ENCODE measurements around the gene SLC10A7.

SLC10A7 gene

DNA sequence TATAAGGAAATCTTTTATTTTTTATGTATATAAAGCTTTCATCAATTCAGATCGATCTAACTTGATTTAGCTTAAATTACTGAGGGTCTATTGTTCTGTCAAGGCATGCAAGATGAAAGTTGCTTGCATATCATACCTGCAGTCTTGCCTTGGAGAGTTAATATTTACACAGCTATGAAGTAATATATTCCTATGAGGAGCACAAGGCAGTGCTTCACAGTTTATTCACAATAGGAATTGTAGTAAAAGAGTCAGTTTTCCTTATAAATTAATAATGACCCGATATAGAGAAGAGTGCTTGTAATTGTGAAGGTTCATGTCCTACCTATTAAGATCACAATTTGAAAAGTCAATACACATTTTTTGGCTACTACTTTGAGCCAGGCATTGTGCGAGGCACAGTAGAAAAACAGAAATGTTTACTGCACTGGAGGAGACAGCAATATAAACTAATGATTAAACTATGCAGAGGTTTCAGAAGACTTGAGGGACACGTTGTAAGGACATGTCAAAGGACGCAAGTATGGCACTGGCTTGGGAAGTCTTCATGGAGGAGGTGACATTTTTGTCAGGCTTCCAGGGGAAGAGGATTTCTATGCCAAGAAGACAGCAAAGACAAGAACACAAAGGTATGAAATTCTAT is 268.6 kb downstream of the SLC10A7 start:
- no peaks in the 10 kb centered on the region for H3K9me3 ChIP-seq (ENCODE audit: control insufficient read depth, low read depth, low read length)
- H3K4me3 ChIP-seq (ENCODE audit: low read length): no peak overlapping the region
- no peaks in the 10 kb centered on the region for H3K27me3 ChIP-seq (ENCODE audit: control insufficient read depth, insufficient read depth, low read length)
- no peaks in the 10 kb centered on the region for H3K4me1 ChIP-seq (ENCODE audit: control insufficient read depth, low read depth, low read length)
- no peak overlapping the region for H3K27ac ChIP-seq (ENCODE audit: low read length)
- H3K9ac ChIP-seq (ENCODE audit: low read length): no peak overlapping the region
- H3K36me3 ChIP-seq (ENCODE audit: control insufficient read depth, low read depth, low read length): no peaks in the 10 kb centered on the region

- H3K4me1 ChIP-seq (ENCODE audit: control insufficient read depth, low read depth, low read length): no peaks in the 10 kb centered on the region
- no peaks in the 10 kb centered on the region for H3K9me3 ChIP-seq (ENCODE audit: control insufficient read depth, low read depth, low read length)
- H3K4me3 ChIP-seq (ENCODE audit: low read length): no peak overlapping the region
- no peaks in the 10 kb centered on the region for H3K27me3 ChIP-seq (ENCODE audit: control insufficient read depth, insufficient read depth, low read length)
- H3K9ac ChIP-seq (ENCODE audit: low read length): no peak overlapping the region
- H3K36me3 ChIP-seq (ENCODE audit: control insufficient read depth, low read depth, low read length): no peaks in the 10 kb centered on the region
- no peak overlapping the region for H3K27ac ChIP-seq (ENCODE audit: low read length)
Observed at GRCh38 chr4:146247356-146247755, 274.4 kb downstream of the SLC10A7 start.

GRCh38 chr4:146246381-146246780 is 275.4 kb downstream of the SLC10A7 start:
- Histone ChIP-seq H3K9me3 (ENCODE audit: control insufficient read depth, low read depth, low read length) (no peaks in the 10 kb centered on the region), H3K9ac (ENCODE audit: low read length) (no peak overlapping the region), H3K4me3 (ENCODE audit: low read length) (no peak overlapping the region), H3K4me1 (ENCODE audit: control insufficient read depth, low read depth, low read length) (peaks cover 4% of the 10 kb centered on the region), H3K36me3 (ENCODE audit: control insufficient read depth, low read depth, low read length) (no peaks in the 10 kb centered on the region), H3K27ac (ENCODE audit: low read length) (no peak overlapping the region), H3K27me3 (ENCODE audit: control insufficient read depth, insufficient read depth, low read length) (no peaks in the 10 kb centered on the region)

GRCh38 chr4:146245850-146246249 is 275.9 kb downstream of the SLC10A7 start:
- H3K27ac ChIP-seq (ENCODE audit: low read length): no peak overlapping the region
- H3K4me3 ChIP-seq (ENCODE audit: low read length): no peak overlapping the region
- H3K27me3 ChIP-seq (ENCODE audit: control insufficient read depth, insufficient read depth, low read length): no peaks in the 10 kb centered on the region
- no peak overlapping the region for H3K9ac ChIP-seq (ENCODE audit: low read length)
- H3K9me3 ChIP-seq (ENCODE audit: control insufficient read depth, low read depth, low read length): no peaks in the 10 kb centered on the region
- H3K36me3 ChIP-seq (ENCODE audit: control insufficient read depth, low read depth, low read length): no peaks in the 10 kb centered on the region
- H3K4me1 ChIP-seq (ENCODE audit: control insufficient read depth, low read depth, low read length): peaks cover 4% of the 10 kb centered on the region

- Histone ChIP-seq H3K4me1 (ENCODE audit: control insufficient read depth, low read depth, low read length) (peaks cover 4% of the 10 kb centered on the region), H3K27ac (ENCODE audit: low read length) (no peak overlapping the region), H3K27me3 (ENCODE audit: control insufficient read depth, insufficient read depth, low read length) (no peaks in the 10 kb centered on the region), H3K9me3 (ENCODE audit: control insufficient read depth, low read depth, low read length) (no peaks in the 10 kb centered on the region), H3K4me3 (ENCODE audit: low read length) (no peak overlapping the region), H3K36me3 (ENCODE audit: control insufficient read depth, low read depth, low read length) (no peaks in the 10 kb centered on the region), H3K9ac (ENCODE audit: low read length) (no peak overlapping the region)
Observed at GRCh38 chr4:146245246-146245645, 276.5 kb downstream of the SLC10A7 start.

- no peak overlapping the region for H3K9ac ChIP-seq (ENCODE audit: low read length)
- no peak overlapping the region for H3K4me3 ChIP-seq (ENCODE audit: low read length)
- no peaks in the 10 kb centered on the region for H3K27me3 ChIP-seq (ENCODE audit: control insufficient read depth, insufficient read depth, low read length)
- H3K4me1 ChIP-seq (ENCODE audit: control insufficient read depth, low read depth, low read length): peaks cover 4% of the 10 kb centered on the region
- no peak overlapping the region for H3K27ac ChIP-seq (ENCODE audit: low read length)
- no peaks in the 10 kb centered on the region for H3K36me3 ChIP-seq (ENCODE audit: control insufficient read depth, low read depth, low read length)
- no peaks in the 10 kb centered on the region for H3K9me3 ChIP-seq (ENCODE audit: control insufficient read depth, low read depth, low read length)
Observed at GRCh38 chr4:146244496-146244895, 277.2 kb downstream of the SLC10A7 start.

DNA sequence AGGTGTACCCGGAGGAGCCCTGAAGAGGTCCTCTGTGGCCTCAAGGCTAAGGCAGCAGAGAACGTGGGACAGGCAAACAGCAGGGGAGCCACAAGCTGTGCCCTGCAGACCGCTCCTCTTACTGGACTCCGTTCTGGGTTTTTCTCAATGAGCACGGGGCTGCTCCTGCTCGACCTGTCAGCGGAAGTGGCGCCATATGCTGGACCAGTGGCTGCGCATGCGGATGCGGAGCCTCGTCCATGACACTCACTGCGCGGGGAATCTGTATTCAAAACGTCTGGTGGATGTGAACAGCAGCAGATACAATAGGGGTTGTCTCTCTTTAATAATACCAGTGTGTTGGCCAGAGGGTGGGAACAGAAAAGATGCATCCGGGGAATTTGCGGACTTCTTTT is 277.9 kb downstream of the SLC10A7 start:
- Histone ChIP-seq H3K36me3 (ENCODE audit: control insufficient read depth, low read depth, low read length) (no peaks in the 10 kb centered on the region), H3K27ac (ENCODE audit: low read length) (no peak overlapping the region), H3K9me3 (ENCODE audit: control insufficient read depth, low read depth, low read length) (no peaks in the 10 kb centered on the region), H3K9ac (ENCODE audit: low read length) (no peak overlapping the region), H3K27me3 (ENCODE audit: control insufficient read depth, insufficient read depth, low read length) (no peaks in the 10 kb centered on the region), H3K4me3 (ENCODE audit: low read length) (no peak overlapping the region), H3K4me1 (ENCODE audit: control insufficient read depth, low read depth, low read length) (peaks cover 4% of the 10 kb centered on the region)

GRCh38 chr4:146243141-146243882 is 278.4 kb downstream of the SLC10A7 start:
- no peak overlapping the region for H3K4me3 ChIP-seq (ENCODE audit: low read length)
- H3K27ac ChIP-seq (ENCODE audit: low read length): no peak overlapping the region
- no peak overlapping the region for H3K9ac ChIP-seq (ENCODE audit: low read length)
- no peaks in the 10 kb centered on the region for H3K27me3 ChIP-seq (ENCODE audit: control insufficient read depth, insufficient read depth, low read length)
- no peaks in the 10 kb centered on the region for H3K36me3 ChIP-seq (ENCODE audit: control insufficient read depth, low read depth, low read length)
- H3K9me3 ChIP-seq (ENCODE audit: control insufficient read depth, low read depth, low read length): no peaks in the 10 kb centered on the region
- H3K4me1 ChIP-seq (ENCODE audit: control insufficient read depth, low read depth, low read length): peaks cover 4% of the 10 kb centered on the region

- H3K9me3 ChIP-seq (ENCODE audit: control insufficient read depth, low read depth, low read length): no peaks in the 10 kb centered on the region
- H3K36me3 ChIP-seq (ENCODE audit: control insufficient read depth, low read depth, low read length): no peaks in the 10 kb centered on the region
- peaks cover 9% of the 10 kb centered on the region for H3K4me1 ChIP-seq (ENCODE audit: control insufficient read depth, low read depth, low read length)
- no peak overlapping the region for H3K9ac ChIP-seq (ENCODE audit: low read length)
- no peak overlapping the region for H3K4me3 ChIP-seq (ENCODE audit: low read length)
- H3K27me3 ChIP-seq (ENCODE audit: control insufficient read depth, insufficient read depth, low read length): no peaks in the 10 kb centered on the region
- no peak overlapping the region for H3K27ac ChIP-seq (ENCODE audit: low read length)
Observed at GRCh38 chr4:146238107-146238506, 283.6 kb downstream of the SLC10A7 start.

DNA sequence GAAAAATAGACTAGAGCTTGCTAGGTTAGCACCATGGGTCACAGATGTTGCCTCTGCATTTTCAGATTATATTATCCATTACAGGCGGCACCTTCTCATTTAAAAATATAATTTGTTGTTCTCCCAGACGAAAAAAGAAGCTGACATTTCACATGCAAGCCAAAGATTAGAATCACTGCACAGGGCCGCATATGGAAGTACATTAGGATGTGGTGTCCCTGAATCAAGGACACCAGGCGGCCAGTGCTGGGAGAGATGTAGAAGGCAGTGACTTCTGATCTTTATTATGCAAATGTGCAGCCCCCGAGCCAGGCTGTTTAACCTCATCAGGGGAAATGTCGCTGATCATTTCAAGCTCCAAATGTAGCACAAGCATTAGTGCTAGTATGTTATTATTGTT is 284.6 kb downstream of the SLC10A7 start:
- peaks cover 9% of the 10 kb centered on the region for H3K4me1 ChIP-seq (ENCODE audit: control insufficient read depth, low read depth, low read length)

DNA sequence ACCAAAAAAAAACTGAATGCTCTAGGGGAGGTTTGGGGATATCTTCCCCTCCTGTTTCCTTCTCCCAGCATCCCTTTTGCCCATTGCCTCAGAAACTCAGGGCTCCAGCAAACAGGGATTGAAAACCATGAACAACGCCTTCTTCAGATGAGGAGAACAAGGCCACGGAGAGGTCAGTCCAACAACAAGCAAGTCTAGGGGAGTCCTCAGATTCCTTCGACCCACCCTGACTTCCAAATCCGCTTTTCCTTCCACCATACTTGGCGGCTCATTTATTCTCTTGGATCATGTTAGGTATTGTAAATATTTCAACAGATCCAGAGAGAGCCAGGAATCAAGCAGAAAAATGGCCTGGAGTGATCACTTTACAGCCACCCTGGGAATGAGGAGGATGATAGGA is 285.5 kb downstream of the SLC10A7 start:
- H3K9ac ChIP-seq (ENCODE audit: low read length): no peak overlapping the region
- H3K9me3 ChIP-seq (ENCODE audit: control insufficient read depth, low read depth, low read length): no peaks in the 10 kb centered on the region
- no peaks in the 10 kb centered on the region for H3K36me3 ChIP-seq (ENCODE audit: control insufficient read depth, low read depth, low read length)
- no peaks in the 10 kb centered on the region for H3K27me3 ChIP-seq (ENCODE audit: control insufficient read depth, insufficient read depth, low read length)
- peaks cover 5% of the 10 kb centered on the region for H3K4me1 ChIP-seq (ENCODE audit: control insufficient read depth, low read depth, low read length)
- H3K27ac ChIP-seq (ENCODE audit: low read length): no peak overlapping the region
- H3K4me3 ChIP-seq (ENCODE audit: low read length): no peak overlapping the region

More for the DNA sequence above, 284.6 kb downstream of the SLC10A7 start:
- Histone ChIP-seq H3K9me3 (ENCODE audit: control insufficient read depth, low read depth, low read length) (no peaks in the 10 kb centered on the region), H3K36me3 (ENCODE audit: control insufficient read depth, low read depth, low read length) (no peaks in the 10 kb centered on the region), H3K27ac (ENCODE audit: low read length) (no peak overlapping the region), H3K9ac (ENCODE audit: low read length) (no peak overlapping the region), H3K4me3 (ENCODE audit: low read length) (no peak overlapping the region), H3K27me3 (ENCODE audit: control insufficient read depth, insufficient read depth, low read length) (no peaks in the 10 kb centered on the region)

DNA sequence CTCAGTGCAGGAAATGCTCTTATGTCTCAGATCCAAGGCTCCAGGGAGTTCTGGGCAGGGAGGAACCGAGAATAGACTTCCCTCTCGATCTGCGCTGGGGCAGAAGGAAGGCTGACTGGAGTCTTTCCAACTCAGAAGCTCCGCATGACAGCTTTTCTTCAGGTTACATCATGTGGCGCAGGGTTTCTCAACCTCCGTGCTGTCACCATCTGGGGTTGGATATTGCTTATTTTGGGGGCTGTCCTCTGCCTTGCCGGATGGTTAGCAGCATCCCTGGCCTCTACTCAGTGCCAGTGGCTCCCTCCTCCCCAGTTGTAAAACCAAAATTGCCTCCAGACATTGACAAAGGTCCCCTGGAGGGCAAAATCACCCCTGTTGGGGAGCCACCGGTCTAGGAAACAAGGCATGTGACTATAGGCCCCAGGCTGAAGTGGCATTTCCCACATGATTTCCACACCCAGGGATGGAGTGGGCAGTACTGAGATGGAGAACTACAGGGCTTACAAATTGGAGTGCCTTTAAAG is 286.0 kb downstream of the SLC10A7 start:
- Histone ChIP-seq H3K27ac (ENCODE audit: low read length) (no peak overlapping the region), H3K9me3 (ENCODE audit: control insufficient read depth, low read depth, low read length) (no peaks in the 10 kb centered on the region), H3K4me1 (ENCODE audit: control insufficient read depth, low read depth, low read length) (peaks cover 5% of the 10 kb centered on the region), H3K4me3 (ENCODE audit: low read length) (no peak overlapping the region), H3K9ac (ENCODE audit: low read length) (no peak overlapping the region), H3K36me3 (ENCODE audit: control insufficient read depth, low read depth, low read length) (no peaks in the 10 kb centered on the region), H3K27me3 (ENCODE audit: control insufficient read depth, insufficient read depth, low read length) (no peaks in the 10 kb centered on the region)
